Spleen (tissue), 11 donors: Measurements from ENCODE around the gene RAB25. TPM values are rescaled to one million over a fixed set of nuclear protein-coding genes. Genes with fewer than 3 reads are reported as not detected.

Experiments
- DNase-seq: peaks from one replicate; pipeline ENCODE4 v3.0.0-alpha.2; 2020
- H3K27ac ChIP-seq, 8 donors: fragments of 200-600 bp; sonication (generic) in 7 of 8; 1 replicate in 4 of 8; 2 replicates in 4 of 8; pipeline versions ENCODE4 v1.5.0 to v1.8.0; 2016 to 2021; ENCODE audit warnings: inconsistent platforms in 4 of 8, mild to moderate bottlenecking in 4 of 8, moderate library complexity in 1 of 8
- H3K27me3 ChIP-seq, 7 donors: fragments of 200-600 bp; sonication (generic) in 6 of 7; replicated peaks in 1 of 7; 1 replicate in 4 of 7; 2 replicates in 3 of 7; pipeline versions ENCODE4 v1.5.0 to v1.8.0; 2016 to 2021; ENCODE audit warnings: inconsistent platforms in 3 of 7, mild to moderate bottlenecking in 1 of 7
- H3K36me3 ChIP-seq, 6 donors: fragments of 200-600 bp; sonication (generic) in 5 of 6; 1 replicate in 4 of 6; 2 replicates in 2 of 6; pipeline versions ENCODE4 v1.5.0 to v1.8.0; 2016 to 2021; ENCODE audit warnings: inconsistent platforms in 2 of 6
- H3K4me1 ChIP-seq, 6 donors: fragments of 200-600 bp; sonication (generic) in 5 of 6; 1 replicate in 3 of 6; 2 replicates in 3 of 6; pipeline versions ENCODE4 v1.5.0 to v1.8.0; 2016 to 2021; ENCODE audit warnings: inconsistent platforms in 3 of 6
- H3K4me3 ChIP-seq, 8 donors: fragments of 200-600 bp; sonication (generic) in 7 of 8; 1 replicate in 4 of 8; 2 replicates in 4 of 8; pipeline versions ENCODE4 v1.5.0 to v1.8.0; 2016 to 2021; ENCODE audit warnings: inconsistent platforms in 4 of 8, mild to moderate bottlenecking in 4 of 8, moderate library complexity in 2 of 8
- H3K9me3 ChIP-seq, 8 donors: fragments of 200-600 bp; sonication (generic) in 7 of 8; 1 replicate in 4 of 8; 2 replicates in 4 of 8; pipeline versions ENCODE4 v1.5.0 to v1.8.0; 2016 to 2021; ENCODE audit warnings: inconsistent platforms in 4 of 8
- CTCF ChIP-seq, 11 experiments: fragments of 200-600 bp in 7 of 11; fragments of 450-650 bp in 4 of 11; sonication (generic) in 4 of 11; IDR thresholded peaks in 8 of 11; conservative IDR thresholded peaks in 3 of 11; 1 replicate in 7 of 11; 2 replicates in 4 of 11; pipeline versions ENCODE4 v1.4.0 to v1.8.0; 2016 to 2021; ENCODE audit warnings: antibody characterized with exemption in 11 of 11, inconsistent platforms in 4 of 11, mild to moderate bottlenecking in 1 of 11
- POLR2A ChIP-seq, 3 donors: fragments of 450-650 bp; IDR thresholded peaks; one replicate each; pipeline ENCODE4 v1.5.1; 2017; ENCODE audit warnings: antibody characterized with exemption in 3 of 3, mild to moderate bottlenecking in 1 of 3
- POLR2AphosphoS5 ChIP-seq, 3 donors: sonication (generic); formaldehyde crosslinking; IDR thresholded peaks; one replicate each; pipeline ENCODE4 v1.5.1; 2017; ENCODE audit warnings: antibody characterized with exemption in 3 of 3
- WGBS, 5 donors: extraction: QIAGEN DNeasy Blood & Tissue Kit in 3 of 5; methylation state at CpG; one replicate each; pipeline versions ENCODE4 v1.1.5 to v1.1.7; 2013 to 2018; 5-methylcytosine and 5-hydroxymethylcytosine counted together
- intact Hi-C: fragments of 100-400 bp; cut with DNase I; formaldehyde crosslinking; loops from one replicate; pipeline ENCODE4 v1.15.0; 2023; ENCODE audit warnings: low total_unique reads
- polyA plus RNA-seq, 3 donors: library from polyadenylated mRNA; stranded (reverse); fragments of 200-250 nt; gene quantifications; one replicate each; pipeline ENCODE4 v1.2.1, GENCODE V29; 2013
- total RNA-seq, 7 donors: library from RNA; depleted of rRNA in 3 of 7; stranded (reverse); fragments of >200 nt in 3 of 7; fragmentation: NEBNext Ultra II Directional in 4 of 7; extraction: Animal tissue kit (Norgen Biotek cat#: 25700) in 4 of 7; gene quantifications; one replicate each; pipeline versions ENCODE4 v1.1.0 to v1.2.1, GENCODE V29; 2016 to 2021
- donor health status: healthy with polysubstance abuse.
- donor health status: DM: no; HTN: no; CAD: no; lungs with moderate emphysema.
- donor health status: DM: no; HTN: no; CAD: no.
- donor health status: Bipolar disorder and iron deficiency.
- donor health status: healthy.
- donor health status: DM: no; HTN: no; CAD: no.
- donor health status: DM: yes; HTN: yes; CAD: no.

Gene RAB25
- total and polyA plus RNA-seq, 10 donors, result 0.28 to 0.70 (median 0.50) TPM; not detected in 5

GRCh38 chr1:156020293-156021092, 40.5 kb upstream of the RAB25 start, which contains the start of gene SSR2:
SSR2 (minus strand) TSS chr1:156020951; CDS start chr1:156020167, 784 bp downstream.
- 0 to 1% (median 0%) methylated on average over 42 to 45 of the region's 45 CpGs for WGBS, 5 donors
- TF ChIP-seq CTCF (IDR thresholded peaks at IDR 0.05 in 8 of 11, conservative IDR thresholded peaks at IDR 0.05 in 3 of 11) (peak in 1 of 11 experiments; percentile 18), POLR2AphosphoS5 (IDR thresholded peaks at IDR 0.05) (peak; percentile 85 to 95 (median 88)), POLR2A (IDR thresholded peaks at IDR 0.05) (no peak)
- H3K4me1 ChIP-seq, result peaks cover 2 to 47% (median 31%) of the 10 kb centered on the region in 6 donors
- H3K9me3 ChIP-seq, result no peaks in the 10 kb centered on the region
- peak within 1 kb of the TSS; percentile 84 to 97 (median 92) for H3K27ac ChIP-seq
- peak; percentile 93 for DNase-seq
- H3K36me3 ChIP-seq, result peaks cover 0 to 43% (median 40%) of the 10 kb centered on the region in 6 donors
- intact Hi-C loops, result no loop called here
- H3K4me3 ChIP-seq, result peak within 1 kb of the TSS; percentile 58 to 96 (median 84)
- no peaks in the 10 kb centered on the region for H3K27me3 ChIP-seq

DNA sequence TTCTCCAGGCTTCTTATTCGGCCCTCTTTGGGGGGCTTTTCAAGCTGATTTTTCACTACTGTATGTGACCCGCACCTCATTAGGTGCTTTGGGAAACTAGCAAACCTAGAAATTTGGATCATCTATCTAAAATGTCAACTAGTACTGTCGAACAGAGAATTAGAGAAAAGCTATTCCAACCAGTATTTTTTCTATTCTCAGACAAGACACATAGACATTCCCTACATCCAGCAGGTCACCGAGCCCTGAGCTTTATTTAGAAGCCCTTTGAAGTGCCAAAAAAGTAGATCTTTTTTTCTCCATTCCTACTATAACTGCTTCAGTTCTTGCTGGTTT, 39.9 kb upstream of the RAB25 start:
- TF ChIP-seq POLR2AphosphoS5 (IDR thresholded peaks at IDR 0.05) (no peak), POLR2A (IDR thresholded peaks at IDR 0.05) (no peak), CTCF (IDR thresholded peaks at IDR 0.05 in 8 of 11, conservative IDR thresholded peaks at IDR 0.05 in 3 of 11) (no peak)
- no peak for DNase-seq
- peaks cover 2 to 50% (median 31%) of the 10 kb centered on the region in 6 donors for H3K4me1 ChIP-seq
- H3K4me3 ChIP-seq, result peak overlapping the region; percentile 58 to 96 (median 84)
- H3K27me3 ChIP-seq, result no peaks in the 10 kb centered on the region
- peaks cover 0 to 37% (median 35%) of the 10 kb centered on the region in 6 donors for H3K36me3 ChIP-seq
- WGBS, 5 donors, result 4 to 9% (median 5%) methylated on average over 4 of the region's 4 CpGs
- no peaks in the 10 kb centered on the region for H3K9me3 ChIP-seq
- intact Hi-C loops, result no loop called here
- H3K27ac ChIP-seq, result peak overlapping the region; percentile 84 to 97 (median 92)

- DNase-seq, result no peak
- no peaks in the 10 kb centered on the region for H3K9me3 ChIP-seq
- H3K4me3 ChIP-seq, result no peak overlapping the region
- WGBS, 5 donors, result 61 to 78% (median 73%) methylated on average over 2 of the region's 2 CpGs
- H3K27me3 ChIP-seq, result no peaks in the 10 kb centered on the region
- no peak overlapping the region for H3K27ac ChIP-seq
- peaks cover 0 to 28% (median 26%) of the 10 kb centered on the region in 6 donors for H3K36me3 ChIP-seq
- peaks cover 2 to 48% (median 27%) of the 10 kb centered on the region in 6 donors for H3K4me1 ChIP-seq
- TF ChIP-seq POLR2A (IDR thresholded peaks at IDR 0.05), result no peak
- TF ChIP-seq POLR2AphosphoS5 (IDR thresholded peaks at IDR 0.05), result no peak
- no peak for TF ChIP-seq CTCF (IDR thresholded peaks at IDR 0.05 in 8 of 11, conservative IDR thresholded peaks at IDR 0.05 in 3 of 11)
- intact Hi-C loops, result no loop called here
Measured at GRCh38 chr1:156021954-156022353, 39.0 kb upstream of the RAB25 start.

DNA sequence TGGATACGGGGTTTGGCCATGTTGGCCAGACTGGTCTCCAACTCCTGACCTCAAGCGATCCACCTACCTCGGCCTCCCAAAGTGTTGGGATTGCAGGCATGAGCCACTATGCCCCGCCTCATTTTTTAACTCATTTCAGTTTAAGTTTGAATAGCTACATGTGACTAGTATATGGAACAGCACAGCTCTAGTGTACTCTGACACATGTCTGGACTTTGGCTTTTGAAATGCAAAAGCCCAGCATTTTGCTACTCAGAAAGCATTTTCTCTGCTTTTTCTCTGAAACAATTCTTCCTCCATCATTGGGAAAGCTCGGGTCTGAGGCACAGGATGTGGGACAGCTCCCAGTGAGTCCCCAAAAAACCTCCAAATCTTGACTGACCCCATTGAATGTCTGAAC, 36.2 kb upstream of the RAB25 start:
- Histone ChIP-seq H3K9me3 (no peaks in the 10 kb centered on the region), H3K27ac (no peak overlapping the region), H3K4me3 (no peak overlapping the region), H3K4me1 (peaks cover 2 to 21% (median 12%) of the 10 kb centered on the region in 6 donors), H3K27me3 (no peaks in the 10 kb centered on the region), H3K36me3 (peaks cover 0 to under 1% (median 0%) of the 10 kb centered on the region in 6 donors)
- TF ChIP-seq POLR2A (IDR thresholded peaks at IDR 0.05) (no peak), CTCF (IDR thresholded peaks at IDR 0.05 in 8 of 11, conservative IDR thresholded peaks at IDR 0.05 in 3 of 11) (no peak), POLR2AphosphoS5 (IDR thresholded peaks at IDR 0.05) (no peak)
- WGBS, 5 donors, result 84 to 91% (median 85%) methylated on average over 5 of the region's 5 CpGs
- intact Hi-C loops, result no loop called here
- DNase-seq, result no peak
